Cardiac septum (tissue), 1 donor: Measurements from ENCODE around the gene XPC. TPM values are rescaled to one million over a fixed set of nuclear protein-coding genes. Genes with fewer than 3 reads are reported as not detected.

Experiments
- DNase-seq: peaks from one replicate; pipeline ENCODE4 v3.0.0-alpha.2; 2020; ENCODE audit warnings: low spot score
- intact Hi-C: fragments of 100-400 bp; cut with DNase I; formaldehyde crosslinking; loops from one replicate; pipeline ENCODE4 v1.14.0; 2022
- total RNA-seq: library from RNA; stranded (reverse); fragmentation: NEBNext Ultra II Directional; extraction: Animal tissue kit (Norgen Biotek cat#: 25700); gene quantifications from one replicate; pipeline ENCODE4 v1.2.1, GENCODE V29; 2021
- donor health status: DM: no; HTN: no; CAD: no.

XPC gene
- total RNA-seq, 1 donor from 2014 or later: 16.7 TPM

DNA sequence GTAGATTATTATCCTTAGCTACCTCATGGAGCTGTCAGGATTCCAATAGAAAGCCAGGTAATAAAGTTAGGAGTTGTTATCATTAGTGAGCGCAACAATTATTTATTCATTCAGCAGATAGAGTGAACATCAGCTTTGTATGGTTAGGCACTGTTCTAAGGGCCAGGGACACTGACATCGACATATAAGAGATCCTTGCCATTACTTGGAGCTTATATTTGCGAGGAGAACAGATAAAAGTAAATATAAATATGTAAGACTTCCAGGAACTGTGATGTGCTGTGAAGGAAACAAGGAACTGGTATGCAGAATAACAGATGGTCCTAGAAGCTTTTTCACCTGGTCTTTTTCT, 689 bp upstream of the XPC start:
- intact Hi-C loops: loop anchor here (5.0 kb wide), 1 partner anchor 473 kb away; the partner anchor contains the start of gene CCDC174
- no peak for DNase-seq

DNA sequence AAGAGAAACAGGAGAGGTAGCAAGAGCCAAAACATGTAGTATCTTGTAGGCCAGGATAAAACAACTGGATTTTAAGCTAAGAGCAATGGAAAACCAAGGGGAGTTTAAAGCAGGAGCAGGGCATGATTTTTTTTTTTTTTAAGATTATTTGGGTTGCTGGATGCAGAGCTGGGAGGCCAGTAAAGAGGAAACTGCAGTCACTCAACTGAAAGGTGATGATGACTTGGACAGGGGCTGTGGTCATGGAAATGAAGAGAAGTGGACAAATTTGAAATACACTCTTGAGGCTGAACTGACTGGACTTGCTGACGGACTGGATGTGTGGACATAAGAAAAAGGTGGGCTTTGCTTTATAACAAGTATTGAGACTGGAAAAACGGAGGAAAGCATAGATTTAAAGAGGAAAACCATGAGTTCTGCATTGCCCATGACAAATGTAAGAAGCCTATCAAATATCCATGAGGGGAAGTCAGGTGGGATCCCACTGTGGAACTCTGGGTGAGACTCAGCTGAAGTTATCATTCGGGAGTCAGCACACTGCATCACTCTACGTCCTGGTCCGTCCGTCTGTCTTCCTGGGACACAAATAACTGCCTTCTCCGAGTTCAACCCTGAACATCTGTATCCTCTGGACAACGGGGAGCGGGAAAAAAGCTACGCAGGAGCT, 688 bp downstream of the XPC start:
- intact Hi-C loops: loop anchor here (1.0 to 5.0 kb wide), 3 partner anchors 33 to 475 kb away; partner anchors contain the start of genes CCDC174 and TMEM43
- no peak for DNase-seq

DNA sequence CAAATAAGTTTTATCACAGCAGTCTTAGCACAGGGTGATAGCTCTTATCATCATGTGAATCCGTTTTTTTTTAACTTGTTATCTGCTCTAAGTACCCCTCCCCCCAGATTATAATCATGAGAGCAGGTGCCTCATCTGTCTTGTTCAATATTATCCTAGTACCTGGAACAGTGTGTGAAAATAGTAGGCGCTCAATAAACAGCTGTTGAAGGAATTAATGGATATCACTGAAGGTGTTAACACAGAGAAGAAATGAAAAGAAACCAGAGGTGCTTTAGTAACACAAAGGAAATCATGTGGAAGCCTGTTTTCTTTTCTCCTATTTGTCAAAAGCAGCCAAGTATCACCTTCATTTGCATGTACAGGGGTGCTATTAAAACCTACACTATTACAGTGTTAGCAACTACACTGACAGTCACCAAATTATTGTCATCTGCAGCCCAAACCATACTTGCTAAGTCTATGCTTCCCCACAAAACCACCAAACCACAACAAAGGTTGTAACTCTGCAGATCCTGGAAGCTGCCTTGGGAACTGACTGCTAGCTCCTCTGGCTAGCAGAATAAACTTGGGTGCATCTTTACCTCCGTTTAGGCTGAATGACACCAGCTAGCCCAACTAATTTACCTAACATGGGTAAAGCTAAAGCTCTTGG, 2.9 kb downstream of the XPC start:
- intact Hi-C loops: loop anchor here (5.0 kb wide), 1 partner anchor 477 kb away; the partner anchor contains the start of gene CCDC174
- no peak for DNase-seq

GRCh38 chr3:14174483-14174882, 3.9 kb downstream of the XPC start:
- intact Hi-C loops: no loop called here
- DNase-seq: no peak

GRCh38 chr3:14172496-14172895, 5.9 kb downstream of the XPC start:
- intact Hi-C loops: no loop called here
- DNase-seq: no peak

DNA sequence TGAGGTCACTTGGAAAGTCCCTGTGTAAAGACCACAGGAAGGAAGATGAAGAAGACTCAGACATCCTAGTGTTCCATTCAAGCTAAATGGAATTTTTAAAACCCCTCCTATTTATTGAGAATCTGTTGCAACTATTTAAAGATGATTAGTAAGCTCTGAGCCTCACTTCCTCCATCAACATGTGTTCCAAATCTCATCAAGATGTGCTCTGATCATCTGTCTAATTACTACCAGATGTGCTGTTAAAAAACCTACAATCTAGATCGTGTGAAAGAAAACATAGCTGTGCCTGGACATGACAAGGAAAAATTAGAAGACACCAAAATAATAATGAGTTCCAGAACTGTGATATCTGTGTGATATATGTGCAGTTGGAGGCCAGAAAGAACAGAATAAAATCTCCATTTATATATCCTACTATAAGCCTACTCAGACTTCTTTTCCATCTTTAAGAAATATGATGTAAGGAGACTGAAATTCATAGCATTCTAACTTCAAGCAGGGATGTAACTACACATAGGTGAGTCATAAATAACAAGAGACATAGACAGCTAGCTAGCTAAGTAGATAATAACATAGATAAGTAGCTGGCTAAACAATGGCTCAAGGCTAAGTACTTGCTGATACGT, 7.8 kb downstream of the XPC start:
- DNase-seq: no peak
- intact Hi-C loops: no loop called here

GRCh38 chr3:14169871-14170270, 8.5 kb downstream of the XPC start:
- intact Hi-C loops: no loop called here
- DNase-seq: no peak

DNA sequence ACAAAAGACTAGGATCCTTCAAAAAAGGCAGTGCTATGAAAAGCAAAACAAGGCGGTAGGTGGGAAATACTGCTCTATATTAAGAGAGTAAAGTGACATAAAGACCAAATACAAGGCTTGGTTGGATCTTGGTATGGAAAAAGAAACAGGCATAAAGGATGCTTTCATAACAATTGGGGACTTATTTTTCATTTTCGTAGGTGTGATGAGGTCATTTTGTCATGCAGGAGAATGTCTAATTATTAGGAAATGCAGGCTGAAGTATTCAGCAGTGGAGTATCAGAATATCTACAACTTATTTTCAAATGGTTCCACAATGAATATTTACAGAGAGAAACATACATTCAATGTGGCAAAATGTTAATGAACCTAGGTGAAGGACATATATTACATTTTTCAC, 9.0 kb downstream of the XPC start:
- intact Hi-C loops: no loop called here

GRCh38 chr3:14166877-14167603, 11.4 kb downstream of the XPC start:
- no peak for DNase-seq
- intact Hi-C loops: no loop called here

More for the DNA sequence above, 9.0 kb downstream of the XPC start:
- no peak for DNase-seq

DNA sequence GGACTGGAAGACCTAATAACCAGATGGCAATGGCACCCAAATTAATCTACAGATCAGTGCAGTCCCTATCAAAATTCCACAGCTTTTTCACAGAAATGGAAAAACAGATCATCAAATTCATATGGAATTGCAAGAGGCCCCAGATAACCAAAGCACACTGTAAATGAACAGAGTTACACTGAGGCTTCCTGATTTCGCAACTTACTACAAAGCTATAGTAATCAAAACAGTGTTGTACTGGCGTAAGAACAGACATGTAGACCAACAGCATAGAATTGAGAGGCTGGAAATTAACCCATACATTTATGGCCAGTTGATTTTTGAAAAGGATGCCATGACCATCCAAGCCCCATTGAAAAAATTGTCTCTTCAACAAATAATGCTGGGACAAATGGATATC, 16.2 kb downstream of the XPC start:
- intact Hi-C loops: no loop called here
- DNase-seq: no peak

- DNase-seq: no peak
- intact Hi-C loops: no loop called here
Observed at GRCh38 chr3:14161282-14161681, 17.1 kb downstream of the XPC start.

GRCh38 chr3:14159426-14159825, 19.0 kb downstream of the XPC start:
- no peak for DNase-seq
- intact Hi-C loops: no loop called here

DNA sequence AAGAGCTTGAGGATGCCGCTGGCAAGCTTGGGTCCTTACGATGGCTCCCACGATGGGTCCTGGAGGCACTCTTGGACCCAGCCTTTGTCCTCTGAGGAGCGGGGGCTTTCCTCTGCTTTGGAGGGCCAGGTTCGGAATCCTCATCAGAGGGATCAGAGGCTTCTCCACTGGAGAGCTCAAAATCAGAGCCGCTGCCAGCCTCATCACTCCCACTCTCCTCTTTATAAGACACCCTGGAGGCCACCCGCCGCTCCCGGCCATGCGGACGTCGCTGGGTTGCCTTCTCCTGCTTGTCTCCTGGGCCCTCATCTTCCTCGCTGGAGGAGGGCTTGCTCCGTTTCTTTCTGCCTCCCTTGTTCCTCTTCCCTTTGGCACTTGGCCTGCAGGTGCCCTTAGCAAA, 20.0 kb downstream of the XPC start:
- no peak for DNase-seq
- intact Hi-C loops: no loop called here

DNA sequence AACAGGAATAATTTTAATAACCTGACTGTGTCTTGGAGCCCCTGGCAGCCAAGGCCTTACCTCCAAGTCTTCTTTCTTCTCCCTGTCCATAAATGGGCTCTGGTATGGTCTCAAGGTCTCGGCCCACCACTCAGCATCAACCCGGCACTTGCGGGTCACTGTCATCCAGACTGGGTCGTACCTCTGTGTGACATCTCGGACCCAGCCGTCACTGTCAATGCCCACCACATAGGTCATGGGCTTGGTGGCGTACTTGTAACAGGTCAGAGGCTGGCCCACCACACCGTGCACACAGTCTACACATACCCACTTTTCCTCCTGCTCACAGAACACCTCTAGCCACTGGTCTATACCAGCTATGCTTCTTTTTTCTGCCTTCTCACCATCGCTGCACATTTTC, 20.4 kb downstream of the XPC start:
- DNase-seq: no peak
- intact Hi-C loops: no loop called here

- DNase-seq: no peak
- intact Hi-C loops: no loop called here
Observed at GRCh38 chr3:14156843-14157561, 21.4 kb downstream of the XPC start.

DNA sequence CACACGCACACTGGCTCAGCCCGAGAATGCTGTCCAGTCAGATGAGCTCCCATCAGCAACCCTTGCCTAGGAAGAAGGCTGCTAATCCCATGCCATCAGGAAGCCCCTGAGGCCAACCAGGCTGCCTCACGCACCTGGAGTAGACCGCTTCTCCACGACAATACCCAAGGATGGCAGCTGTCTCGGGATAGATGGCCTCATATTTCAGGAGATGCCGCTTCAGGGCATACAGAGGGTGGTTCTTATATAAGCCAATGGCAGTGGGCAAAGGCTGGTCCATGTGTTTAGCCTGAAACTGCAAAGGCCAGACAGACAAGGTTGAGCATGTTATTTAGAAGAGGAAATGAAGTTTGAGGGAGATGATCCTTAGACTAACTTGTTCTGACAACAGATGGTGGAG, 22.2 kb downstream of the XPC start:
- DNase-seq: peak; percentile 15
- intact Hi-C loops: no loop called here

DNA sequence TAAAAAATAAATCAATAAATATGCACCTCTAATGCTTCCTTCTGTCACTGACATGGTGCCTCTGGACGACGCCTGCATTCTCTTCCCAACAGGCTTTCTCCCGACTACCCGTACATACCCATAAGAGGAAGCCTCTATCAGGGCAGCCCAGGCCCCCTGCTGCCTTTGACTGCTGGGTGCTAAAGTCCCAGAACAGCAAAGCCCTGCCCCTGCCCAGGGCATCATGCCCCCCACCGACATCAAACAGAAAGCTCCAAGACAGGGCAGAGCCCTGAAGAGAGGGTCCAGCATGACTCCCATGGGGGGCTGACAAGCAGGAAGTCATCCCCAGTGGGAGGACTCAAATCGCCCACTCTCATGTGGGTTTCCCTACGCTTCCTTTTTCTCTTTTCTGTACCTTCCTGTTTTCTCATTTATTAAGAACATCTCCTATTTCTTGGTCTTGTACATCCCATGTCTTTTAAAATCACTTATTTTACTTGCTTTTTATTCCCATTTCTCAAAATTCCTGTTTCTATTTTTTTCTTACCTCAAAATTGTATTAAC, 23.4 kb downstream of the XPC start:
- intact Hi-C loops: no loop called here
- peak; percentile 46 for DNase-seq

DNA sequence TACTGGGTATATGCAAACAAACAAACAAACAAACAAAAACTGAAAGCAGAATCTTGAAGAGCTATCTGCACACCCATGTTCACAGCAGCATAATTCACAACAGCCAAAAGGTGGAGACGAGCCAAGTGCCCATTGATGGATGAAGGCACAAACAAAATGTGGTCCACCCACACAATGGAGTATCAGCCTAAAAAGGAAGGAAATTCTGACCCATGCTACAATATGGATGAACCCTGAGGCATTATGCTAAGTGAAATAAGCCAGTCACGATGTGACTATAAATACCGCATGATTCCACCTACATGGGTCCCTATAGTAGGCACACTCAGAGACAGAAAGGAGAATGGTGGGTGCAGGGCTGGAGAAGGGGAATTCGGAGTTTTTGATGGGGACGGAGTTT, 24.1 kb downstream of the XPC start:
- intact Hi-C loops: no loop called here

GRCh38 chr3:14153663-14154062, 24.7 kb downstream of the XPC start:
- intact Hi-C loops: no loop called here
- peak; percentile 41 for DNase-seq

More for the DNA sequence above, 24.1 kb downstream of the XPC start:
- DNase-seq: no peak
